Esophagus (tissue), 2 donors: Measurements from ENCODE around the gene FGFRL1. TPM values are rescaled to one million over a fixed set of nuclear protein-coding genes. Genes with fewer than 3 reads are reported as not detected.
"Not testable (repeated sequence)": the region's sequence is repeated elsewhere in the genome, so short reads cannot be mapped to it uniquely, and the experiment has no call there.

Experiments used
- H3K27ac ChIP-seq, 2 donors: one replicate each; pipeline ENCODE4 v1.5.1; 2013; ENCODE audit warnings: low read depth in 2 of 2, mild to moderate bottlenecking in 2 of 2, inconsistent platforms in 1 of 2, low read length in 1 of 2, moderate library complexity in 1 of 2
- H3K27me3 ChIP-seq, 2 donors: one replicate each; pipeline ENCODE4 v1.6.1; 2013; ENCODE audit warnings: low read length in 2 of 2, control low read depth in 1 of 2, mild to moderate bottlenecking in 1 of 2; ENCODE audit not compliant: insufficient read depth in 2 of 2, control insufficient read depth in 1 of 2
- H3K36me3 ChIP-seq, 2 donors: one replicate each; pipeline ENCODE4 v1.6.1; 2013; ENCODE audit warnings: low read length in 1 of 2; ENCODE audit not compliant: control insufficient read depth in 2 of 2, insufficient read depth in 2 of 2
- H3K4me1 ChIP-seq, 2 donors: one replicate each; pipeline ENCODE4 v1.6.1; 2013; ENCODE audit warnings: low read length in 1 of 2; ENCODE audit not compliant: control insufficient read depth in 2 of 2, insufficient read depth in 2 of 2
- H3K4me3 ChIP-seq, 2 donors: one replicate each; pipeline ENCODE4 v1.5.1; 2013; ENCODE audit warnings: low read length in 2 of 2, mild to moderate bottlenecking in 2 of 2, low read depth in 1 of 2, moderate library complexity in 1 of 2
- H3K9me3 ChIP-seq, 2 donors: one replicate each; pipeline ENCODE4 v1.6.1; 2013; ENCODE audit warnings: mild to moderate bottlenecking in 2 of 2, low read depth in 1 of 2, low read length in 1 of 2, moderate library complexity in 1 of 2; ENCODE audit not compliant: control insufficient read depth in 2 of 2, insufficient read depth in 1 of 2
- WGBS, 2 donors: extraction: QIAGEN DNeasy Blood & Tissue Kit; methylation state at CpG; one replicate each; pipeline ENCODE4 v1.1.7; 2013; 5-methylcytosine and 5-hydroxymethylcytosine counted together
- polyA plus RNA-seq, 2 donors: library from polyadenylated mRNA; stranded (reverse); fragments of 200-250 nt; gene quantifications; one replicate each; pipeline ENCODE4 v1.2.3, GENCODE V29; 2013
- donor health status: healthy with polysubstance abuse.
- donor health status: Bipolar disorder and iron deficiency.

The FGFRL1 gene
- polyA plus RNA-seq, 2 donors: 2.3 to 3.4 TPM

GRCh38 chr4:1043162-1043561 lies 31.7 kb downstream of the FGFRL1 start:
- no peak overlapping the region for H3K4me3 ChIP-seq
- peaks cover 3% of the 10 kb centered on the region in 2 donors for H3K9me3 ChIP-seq
- H3K4me1 ChIP-seq: peaks cover 5 to 39% of the 10 kb centered on the region in 2 donors
- WGBS, 2 donors: 50 to 52% methylated on average over 7 of the region's 7 CpGs
- no peaks in the 10 kb centered on the region for H3K27me3 ChIP-seq
- no peak overlapping the region for H3K27ac ChIP-seq
- H3K36me3 ChIP-seq: no peaks in the 10 kb centered on the region

GRCh38 chr4:1043651-1044468 lies 32.4 kb downstream of the FGFRL1 start:
- WGBS, 2 donors: 32 to 36% methylated on average over 29 to 36 of the region's 36 CpGs
- Histone ChIP-seq H3K4me1 (peaks cover 5 to 39% of the 10 kb centered on the region in 2 donors), H3K4me3 (no peak overlapping the region), H3K36me3 (no peaks in the 10 kb centered on the region), H3K27ac (no peak overlapping the region), H3K27me3 (no peaks in the 10 kb centered on the region), H3K9me3 (peaks cover 3% of the 10 kb centered on the region in 2 donors)

- Histone ChIP-seq H3K4me1 (peaks cover 5 to 36% of the 10 kb centered on the region in 2 donors), H3K9me3 (peaks cover 3% of the 10 kb centered on the region in 2 donors), H3K36me3 (no peaks in the 10 kb centered on the region), H3K27ac (no peak overlapping the region), H3K4me3 (no peak overlapping the region), H3K27me3 (no peaks in the 10 kb centered on the region)
- 85 to 86% methylated on average over 12 of the region's 12 CpGs for WGBS, 2 donors
Observed at GRCh38 chr4:1044469-1045192, 33.2 kb downstream of the FGFRL1 start.

- peaks cover 3% of the 10 kb centered on the region in 2 donors for H3K9me3 ChIP-seq
- no peaks in the 10 kb centered on the region for H3K27me3 ChIP-seq
- WGBS, 2 donors: 64 to 69% methylated on average over 14 of the region's 14 CpGs
- H3K4me1 ChIP-seq: peaks cover 5 to 30% of the 10 kb centered on the region in 2 donors
- H3K4me3 ChIP-seq: no peak overlapping the region
- H3K36me3 ChIP-seq: no peaks in the 10 kb centered on the region
- H3K27ac ChIP-seq: no peak overlapping the region
Observed at GRCh38 chr4:1045193-1045594, 33.8 kb downstream of the FGFRL1 start.

- Histone ChIP-seq H3K36me3 (no peaks in the 10 kb centered on the region), H3K9me3 (peaks cover 3 to 4% of the 10 kb centered on the region in 2 donors), H3K27ac (no peak overlapping the region), H3K4me3 (no peak overlapping the region), H3K4me1 (peaks cover 5 to 28% of the 10 kb centered on the region in 2 donors), H3K27me3 (no peaks in the 10 kb centered on the region)
- WGBS, 2 donors: 65 to 70% methylated on average over 27 to 36 of the region's 36 CpGs
Observed at GRCh38 chr4:1045595-1046201, 34.3 kb downstream of the FGFRL1 start.

GRCh38 chr4:1046581-1047011 lies 35.2 kb downstream of the FGFRL1 start:
- H3K36me3 ChIP-seq, H3K27ac ChIP-seq, H3K4me3 ChIP-seq, H3K9me3 ChIP-seq, H3K27me3 ChIP-seq: not testable (repeated sequence)
- H3K4me1 ChIP-seq: peaks cover 5 to 20% of the 10 kb centered on the region in 2 donors
- whole genome bisulfite sequencing, 2 donors: 19 to 30% methylated on average over 29 of the region's 29 CpGs

- 36 to 49% methylated on average over 41 of the region's 41 CpGs for WGBS, 2 donors
- Histone ChIP-seq H3K9me3 (peaks cover 3 to 9% of the 10 kb centered on the region in 2 donors), H3K4me3 (no peak overlapping the region), H3K27ac (no peak overlapping the region), H3K4me1 (peaks cover 2 to 18% of the 10 kb centered on the region in 2 donors), H3K27me3 (no peaks in the 10 kb centered on the region), H3K36me3 (no peaks in the 10 kb centered on the region)
Observed at GRCh38 chr4:1047106-1047975, 35.9 kb downstream of the FGFRL1 start.

- H3K27me3 ChIP-seq: no peaks in the 10 kb centered on the region
- 73 to 78% methylated on average over 34 of the region's 34 CpGs for WGBS, 2 donors
- H3K36me3 ChIP-seq: no peaks in the 10 kb centered on the region
- no peak overlapping the region for H3K4me3 ChIP-seq
- no peak overlapping the region for H3K27ac ChIP-seq
- H3K9me3 ChIP-seq: peaks cover 3 to 9% of the 10 kb centered on the region in 2 donors
- peaks cover 2 to 18% of the 10 kb centered on the region in 2 donors for H3K4me1 ChIP-seq
Observed at GRCh38 chr4:1047976-1048772, 36.7 kb downstream of the FGFRL1 start.
